ENCODE data around the gene ZBTB8A. TPM values are rescaled to one million over a fixed set of nuclear protein-coding genes. Genes with fewer than 3 reads are reported as not detected.

The ZBTB8A gene
- total and polyA plus RNA-seq, 2 of the 13 experiments (the other 11 are each of a cell fraction or from before 2014, with no cell fraction given) = 1.3 to 3.7 TPM

DNA sequence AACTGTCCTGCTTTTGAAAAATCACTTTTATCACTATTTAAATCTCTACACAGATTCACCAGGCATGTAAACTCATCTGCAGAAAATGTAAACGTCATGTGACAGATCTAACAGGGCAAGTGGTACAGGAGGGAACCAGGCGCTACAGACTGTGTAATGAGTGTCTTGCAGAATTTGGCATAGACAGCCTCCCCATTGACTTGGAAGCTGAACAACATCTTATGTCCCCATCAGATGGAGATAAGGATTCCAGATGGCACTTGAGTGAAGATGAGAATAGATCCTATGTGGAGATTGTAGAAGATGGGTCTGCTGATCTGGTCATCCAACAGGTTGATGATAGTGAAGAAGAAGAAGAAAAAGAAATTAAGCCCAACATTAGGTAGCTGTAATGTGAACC is 60.8 kb downstream of the ZBTB8A start:
- no peak overlapping the region for H3K27ac ChIP-seq (ENCODE audit: extremely low read length, insufficient read depth, low read length)
- DNase-seq (ENCODE audit: low spot score) (no peak), ATAC-seq (no peak), FAIRE-seq (no peak)
- intact Hi-C loops (cut with micrococcal nuclease; ENCODE audit: unreplicated experiment) = no loop called here
- ChIA-PET POLR2A (no interaction called here), CTCF (ENCODE audit: low intra/inter-chr PET ratio, low total read pairs) (no interaction called here)
- no peaks in the 10 kb centered on the region for H3K27me3 ChIP-seq (ENCODE audit: control insufficient read depth in 1 of 2, insufficient read depth in 2 of 2, low read length in 2 of 2)
- BruUV-seq (replicated peaks) = no TSS peak
- no peak overlapping the region for H2AFZ ChIP-seq (ENCODE audit: low read length)
- H3K79me2 ChIP-seq (ENCODE audit: insufficient read depth, low read length) = no peaks in the 10 kb centered on the region
- H3K9ac ChIP-seq (ENCODE audit: insufficient read depth, low read depth, low read length) = no peak overlapping the region
- H3K4me3 ChIP-seq (replicated peaks in 1 of 3; ENCODE audit: insufficient read depth in 1 of 3, low read depth in 2 of 3, low read length in 3 of 3) = no peak overlapping the region
- H4K20me1 ChIP-seq (ENCODE audit: insufficient read depth, low read length) = no peaks in the 10 kb centered on the region
- TF ChIP-seq TP53 (CRISPR knock-in tag; conservative IDR thresholded peaks at IDR 0.05) = no peak
- TF ChIP-seq SP2 (CRISPR knock-in tag; IDR thresholded peaks at IDR 0.05) = no peak
- TF ChIP-seq, protein P1, sequence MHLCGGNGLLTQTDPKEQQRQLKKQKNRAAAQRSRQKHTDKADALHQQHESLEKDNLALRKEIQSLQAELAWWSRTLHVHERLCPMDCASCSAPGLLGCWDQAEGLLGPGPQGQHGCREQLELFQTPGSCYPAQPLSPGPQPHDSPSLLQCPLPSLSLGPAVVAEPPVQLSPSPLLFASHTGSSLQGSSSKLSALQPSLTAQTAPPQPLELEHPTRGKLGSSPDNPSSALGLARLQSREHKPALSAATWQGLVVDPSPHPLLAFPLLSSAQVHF (CRISPR knock-in tag; IDR thresholded peaks at IDR 0.05) = no peak
- TF ChIP-seq, protein P2, sequence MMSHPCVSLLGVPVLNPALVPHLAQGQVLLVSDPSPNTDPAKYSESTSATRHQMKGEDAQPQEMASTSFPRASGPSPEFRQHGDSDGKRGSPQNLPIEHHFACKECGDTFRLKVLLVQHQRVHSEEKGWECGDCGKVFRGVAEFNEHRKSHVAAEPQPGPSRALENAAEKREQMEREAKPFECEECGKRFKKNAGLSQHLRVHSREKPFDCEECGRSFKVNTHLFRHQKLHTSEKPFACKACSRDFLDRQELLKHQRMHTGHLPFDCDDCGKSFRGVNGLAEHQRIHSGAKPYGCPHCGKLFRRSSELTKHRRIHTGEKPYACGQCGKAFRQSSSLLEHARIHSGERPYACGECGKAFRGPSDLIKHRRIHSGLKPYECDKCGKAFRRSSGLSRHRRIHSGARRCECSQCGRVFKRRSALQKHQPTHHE (CRISPR knock-in tag; IDR thresholded peaks at IDR 0.05; ENCODE audit: borderline replicate concordance) = no peak
- TF ChIP-seq FOSL1 (CRISPR knock-in tag; IDR thresholded peaks at IDR 0.05; ENCODE audit: borderline replicate concordance) = no peak
- TF ChIP-seq KLF13 (CRISPR knock-in tag; IDR thresholded peaks at IDR 0.05) = no peak
- TF ChIP-seq ZNF563 (CRISPR knock-in tag; IDR thresholded peaks at IDR 0.05) = no peak
- TF ChIP-seq NR1H2 (CRISPR knock-in tag; IDR thresholded peaks at IDR 0.05; ENCODE audit: borderline replicate concordance, low read depth) = no peak
- TF ChIP-seq ZSCAN22 (CRISPR knock-in tag; IDR thresholded peaks at IDR 0.05) = no peak
- TF ChIP-seq SNRNP70 (IDR thresholded peaks at IDR 0.05; ENCODE audit: low read depth, low read length) = no peak
- in situ Hi-C loops (cut with HindIII; ENCODE audit: extremely low pct_ligation_motif_present, low pct_unique_long_range_greater_than_20kb) = no loop called here
- H3K36me3 ChIP-seq (replicated peaks in 1 of 2; ENCODE audit: control insufficient read depth in 1 of 2, insufficient read depth in 2 of 2, low read length in 2 of 2) = peaks cover 0 to 2% of the 10 kb centered on the region in 2 experiments; a peak in 2 of 5 replicates
- H3K4me2 ChIP-seq (ENCODE audit: low read depth, low read length) = no peak overlapping the region
- no peaks in the 10 kb centered on the region for H3K9me3 ChIP-seq (ENCODE audit: low read length)
- no peaks in the 10 kb centered on the region for H3K4me1 ChIP-seq (ENCODE audit: insufficient read depth, low read length)
- 93% methylated on average over 2 of the region's 2 CpGs for WGBS (ENCODE audit: low lambda C conversion rate)

Measured in HepG2 (cell line).